AG10803 (cell line): ENCODE measurements around the gene FER1L5.
A peak's percentile ranks its signal among the peaks of the same experiment; 100 is the strongest.

ENCODE experiments used
- DNase-seq: peaks from one replicate; pipeline ENCODE4 v3.0.0; 2010; ENCODE audit warnings: low read depth
- H3K4me3 ChIP-seq: 2 replicates; pipeline ENCODE4 v1.5.1; 2011; ENCODE audit warnings: mild to moderate bottlenecking, low read length, control low read depth
- TF ChIP-seq, protein P1 (sequence below): conservative IDR thresholded peaks from 2 replicates; pipeline ENCODE4 v1.5.1; 2011; ENCODE audit warnings: mild to moderate bottlenecking, low read length, control low read depth, inconsistent platforms

FER1L5 gene

DNA sequence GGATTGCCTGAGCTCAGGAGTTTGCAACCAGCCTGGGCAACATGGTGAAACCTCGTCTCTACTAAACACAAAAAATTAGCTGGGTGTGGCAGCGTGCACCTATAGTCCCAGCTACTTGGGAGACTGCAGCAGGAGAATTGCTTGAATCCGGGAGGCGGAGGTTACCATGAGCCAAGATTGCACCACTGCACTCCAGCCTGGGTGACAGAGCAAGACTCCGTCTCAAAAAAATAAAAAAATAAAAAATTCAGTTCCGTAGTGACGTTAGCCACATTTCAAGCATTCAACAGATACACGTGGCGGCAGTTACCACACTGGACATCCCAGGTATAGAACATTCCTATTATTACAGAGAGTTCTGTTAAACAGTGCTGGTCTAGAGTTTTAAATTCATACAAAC, 8.9 kb upstream of the FER1L5 start:
- TF ChIP-seq, protein P1, sequence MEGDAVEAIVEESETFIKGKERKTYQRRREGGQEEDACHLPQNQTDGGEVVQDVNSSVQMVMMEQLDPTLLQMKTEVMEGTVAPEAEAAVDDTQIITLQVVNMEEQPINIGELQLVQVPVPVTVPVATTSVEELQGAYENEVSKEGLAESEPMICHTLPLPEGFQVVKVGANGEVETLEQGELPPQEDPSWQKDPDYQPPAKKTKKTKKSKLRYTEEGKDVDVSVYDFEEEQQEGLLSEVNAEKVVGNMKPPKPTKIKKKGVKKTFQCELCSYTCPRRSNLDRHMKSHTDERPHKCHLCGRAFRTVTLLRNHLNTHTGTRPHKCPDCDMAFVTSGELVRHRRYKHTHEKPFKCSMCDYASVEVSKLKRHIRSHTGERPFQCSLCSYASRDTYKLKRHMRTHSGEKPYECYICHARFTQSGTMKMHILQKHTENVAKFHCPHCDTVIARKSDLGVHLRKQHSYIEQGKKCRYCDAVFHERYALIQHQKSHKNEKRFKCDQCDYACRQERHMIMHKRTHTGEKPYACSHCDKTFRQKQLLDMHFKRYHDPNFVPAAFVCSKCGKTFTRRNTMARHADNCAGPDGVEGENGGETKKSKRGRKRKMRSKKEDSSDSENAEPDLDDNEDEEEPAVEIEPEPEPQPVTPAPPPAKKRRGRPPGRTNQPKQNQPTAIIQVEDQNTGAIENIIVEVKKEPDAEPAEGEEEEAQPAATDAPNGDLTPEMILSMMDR, result no peak

DNA sequence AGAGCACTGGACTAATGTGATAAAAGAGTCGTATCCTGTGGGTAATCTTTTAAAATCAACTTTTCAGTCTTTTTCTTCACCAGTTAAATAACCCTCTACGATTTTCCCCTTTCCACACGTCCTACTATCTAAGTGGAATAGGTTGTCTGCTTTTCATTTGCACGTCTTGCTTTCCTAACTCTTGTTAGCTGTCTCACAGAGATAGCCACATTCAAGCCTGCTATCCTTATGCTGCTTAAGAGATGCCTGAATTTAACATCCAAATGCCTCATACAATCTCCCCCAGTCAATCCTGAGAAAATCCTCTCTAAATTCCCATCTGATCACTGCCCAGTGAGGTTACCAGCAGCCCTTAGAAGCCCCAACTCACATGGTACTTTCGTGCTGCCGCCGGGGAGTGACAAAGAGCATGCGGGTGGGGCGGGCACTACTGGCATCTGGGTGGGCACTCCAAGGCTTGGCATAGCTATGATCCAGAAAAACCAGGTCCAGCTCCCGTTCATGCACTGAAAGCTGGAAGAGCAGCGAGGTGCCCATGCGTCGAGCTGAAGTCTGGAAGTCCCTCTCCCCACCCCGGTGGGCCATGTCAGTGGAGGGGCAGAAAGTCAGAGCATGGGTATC, 5.9 kb upstream of the FER1L5 start:
- peak overlapping the region; percentile 79 for H3K4me3 ChIP-seq
- TF ChIP-seq, protein P1, result no peak
- DNase-seq, result peak; percentile 12

More for the DNA sequence above, 8.9 kb upstream of the FER1L5 start:
- no peak for DNase-seq
- no peak overlapping the region for H3K4me3 ChIP-seq

DNA sequence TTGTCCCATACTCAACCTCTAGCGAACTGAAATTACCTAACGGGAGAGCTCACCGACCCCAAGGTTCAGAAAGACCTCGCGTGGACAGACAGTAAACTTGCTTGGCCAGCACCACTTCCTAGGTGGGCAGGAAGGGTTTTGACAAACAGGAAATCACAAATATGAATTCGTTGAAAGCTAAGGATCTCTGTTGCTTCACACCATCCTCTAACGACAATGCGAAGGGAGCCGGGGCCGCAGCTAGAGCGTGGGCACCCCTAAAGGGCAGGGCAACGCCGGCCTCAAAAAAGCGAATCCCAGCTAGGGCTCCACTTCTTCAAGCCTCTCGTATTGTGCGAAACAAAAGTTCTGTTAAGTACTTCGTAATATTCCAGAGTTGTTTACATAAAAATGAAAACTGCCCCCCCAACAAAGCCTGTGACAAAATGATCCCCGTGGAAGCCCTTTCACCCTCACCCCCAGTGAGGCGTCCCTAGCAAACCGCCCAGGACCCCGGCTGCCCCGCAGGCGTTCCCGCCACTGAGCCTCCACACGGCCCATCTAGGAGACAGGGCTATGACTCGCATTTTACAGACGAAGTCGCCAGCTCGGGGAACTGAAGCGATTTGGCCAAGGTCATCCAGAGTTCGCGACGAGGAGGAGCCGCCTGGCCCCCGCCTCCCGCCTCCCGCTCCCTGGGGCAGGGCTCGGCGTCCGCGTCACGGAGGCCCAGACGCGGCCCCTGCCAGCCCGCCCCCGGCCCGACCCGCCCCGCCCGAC, 5.0 kb upstream of the FER1L5 start:
- peak overlapping the region; percentile 79 for H3K4me3 ChIP-seq
- peak; percentile 89 for DNase-seq
- TF ChIP-seq, protein P1, result no peak

DNA sequence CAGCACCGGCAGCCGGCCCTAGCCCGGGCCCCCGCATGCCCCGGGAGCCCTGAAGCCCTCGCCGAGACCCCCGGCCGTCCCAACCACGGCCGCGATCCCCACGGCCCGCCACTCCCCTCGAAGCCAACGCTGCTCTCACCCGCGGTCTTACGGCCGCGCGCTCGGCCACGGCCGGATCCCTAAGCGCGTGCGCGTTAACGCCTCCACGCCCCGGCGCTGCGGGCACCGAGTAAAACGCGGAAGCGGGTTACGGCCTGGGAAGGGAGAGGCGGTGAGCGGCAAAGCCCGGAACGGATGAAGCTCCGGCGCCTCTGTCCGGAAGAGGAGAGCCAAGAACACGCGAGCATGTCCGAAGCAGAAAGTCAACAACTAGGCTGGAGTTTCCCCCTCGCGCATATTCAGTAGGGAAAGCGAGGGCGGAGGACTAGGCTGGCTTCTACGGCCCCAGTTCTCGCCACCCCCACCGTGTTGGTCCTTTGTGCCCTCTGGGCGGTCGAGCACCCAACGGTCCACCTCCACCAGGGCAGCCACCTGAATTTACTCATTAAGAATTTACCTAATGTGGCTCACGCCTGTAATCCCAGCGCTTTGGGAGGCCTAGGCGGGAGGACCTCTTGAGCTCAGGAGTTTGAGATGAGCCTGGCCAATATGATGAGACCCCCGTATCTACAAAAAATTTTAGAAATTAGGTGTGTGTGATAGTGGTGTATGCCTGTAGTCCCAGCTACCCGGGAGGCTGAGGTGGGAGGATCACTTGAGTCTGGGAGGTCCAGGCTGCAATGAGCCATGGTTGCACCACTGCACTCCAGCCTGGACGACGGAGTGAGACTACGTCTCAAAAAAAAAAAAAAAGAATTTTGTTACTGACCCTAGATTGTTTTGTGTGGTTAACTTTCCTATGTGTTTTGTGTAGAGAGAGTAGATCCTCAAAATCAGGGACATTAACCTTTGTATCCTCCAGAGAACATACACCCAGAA, 4.1 kb upstream of the FER1L5 start, which contains the start of gene KANSL3:
TSS of gene KANSL3 (minus strand) at position 169 of the 978 bp plus-strand sequence. CDS start 1,177 bp downstream, outside the sequence.
- H3K4me3 ChIP-seq, result peak within 1 kb of the TSS; percentile 79
- TF ChIP-seq, protein P1, result no peak
- DNase-seq, result peak; percentile 93

DNA sequence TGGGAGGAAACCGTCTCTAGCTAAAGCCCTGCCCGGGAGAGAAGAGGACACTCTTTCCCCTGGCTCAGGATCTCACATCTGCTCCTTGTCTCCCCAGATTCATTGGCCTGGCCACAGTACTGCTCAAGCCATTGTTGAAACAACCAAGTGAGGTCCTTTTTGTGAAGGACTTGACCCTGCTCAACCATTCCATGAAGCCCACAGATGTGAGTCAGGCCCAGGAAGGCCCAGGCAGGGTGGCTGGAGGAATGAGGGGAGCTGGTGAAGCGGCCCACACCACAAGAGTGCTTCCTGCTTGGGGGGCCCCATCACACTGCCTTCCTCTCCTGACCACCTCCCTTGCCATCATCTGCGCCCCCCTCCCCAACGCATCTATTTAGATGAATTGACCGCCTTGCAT, 5.1 kb downstream of the FER1L5 start:
- TF ChIP-seq, protein P1, result no peak
- no peak overlapping the region for H3K4me3 ChIP-seq

DNA sequence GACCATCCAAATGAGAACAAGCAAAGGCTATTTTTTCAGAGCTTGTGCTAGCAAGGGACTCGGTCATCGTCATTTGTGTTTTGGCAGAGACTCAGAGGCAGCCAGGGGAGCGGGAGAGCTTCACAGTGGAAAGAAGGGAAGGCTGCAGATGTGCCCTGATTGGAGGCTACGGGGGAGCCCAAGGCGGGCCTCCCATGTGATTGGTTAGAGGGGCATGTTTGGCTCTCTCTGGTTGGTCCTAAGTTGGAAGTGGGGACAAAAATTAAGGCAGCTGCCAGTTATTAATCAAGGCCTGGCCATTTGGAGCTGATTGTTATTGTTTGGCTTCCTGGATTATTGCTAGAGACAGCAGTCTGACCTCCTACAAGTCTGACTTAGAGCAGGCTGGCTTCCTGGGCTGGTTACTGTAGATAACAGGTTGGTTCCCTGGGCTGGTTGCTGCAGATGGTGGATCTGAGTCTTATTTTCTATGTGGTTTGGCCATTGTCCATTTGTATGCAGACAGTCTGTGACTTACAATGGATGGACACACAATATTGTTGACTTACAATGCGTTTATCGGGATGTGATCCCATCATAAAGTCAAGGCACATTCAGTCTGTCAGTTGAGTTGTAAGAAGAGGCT, 5.9 kb downstream of the FER1L5 start:
- no peak for DNase-seq
- no peak overlapping the region for H3K4me3 ChIP-seq
- TF ChIP-seq, protein P1, result no peak

More for the DNA sequence above, 5.1 kb downstream of the FER1L5 start:
- peak; percentile 17 for DNase-seq
